Immature natural killer cell (primary cell): ENCODE data around the gene JAG1. TPM values are rescaled to one million over a fixed set of nuclear protein-coding genes. Genes with fewer than 3 reads are reported as not detected.

Experiments used
- DNase-seq, 3 donors: peaks; one replicate each; pipeline ENCODE4 v3.0.0; 2022; ENCODE audit warnings: mixed read lengths in 1 of 3
- H3K27ac Mint-ChIP-seq, 6 donors: one replicate each; pipeline ENCODE4 v1.8.0; 2020; ENCODE audit warnings: mixed read lengths in 6 of 6, mild to moderate bottlenecking in 5 of 6, inconsistent platforms in 4 of 6, moderate library complexity in 3 of 6
- H3K27me3 Mint-ChIP-seq, 3 donors: one replicate each; pipeline ENCODE4 v1.8.0; 2020 to 2021; ENCODE audit warnings: low read depth in 3 of 3, mild to moderate bottlenecking in 3 of 3, mixed read lengths in 3 of 3, moderate library complexity in 3 of 3, inconsistent platforms in 1 of 3
- H3K36me3 Mint-ChIP-seq, 3 donors: one replicate each; pipeline ENCODE4 v1.8.0; 2020; ENCODE audit warnings: mixed read lengths in 3 of 3, inconsistent platforms in 2 of 3, mild to moderate bottlenecking in 2 of 3
- H3K4me1 Mint-ChIP-seq, 2 donors: one replicate each; pipeline ENCODE4 v1.8.0; 2020; ENCODE audit warnings: inconsistent platforms in 2 of 2, mild to moderate bottlenecking in 2 of 2, mixed read lengths in 2 of 2, moderate library complexity in 1 of 2
- H3K4me3 Mint-ChIP-seq, 5 donors: one replicate each; pipeline ENCODE4 v1.8.0; 2020; ENCODE audit warnings: mild to moderate bottlenecking in 5 of 5, mixed read lengths in 5 of 5, inconsistent platforms in 3 of 5, moderate library complexity in 3 of 5
- H3K9me3 Mint-ChIP-seq, 6 donors: one replicate each; pipeline ENCODE4 v1.8.0; 2020; ENCODE audit warnings: mild to moderate bottlenecking in 6 of 6, mixed read lengths in 6 of 6, inconsistent platforms in 4 of 6, moderate library complexity in 3 of 6
- polyA plus RNA-seq, 3 donors: library from polyadenylated mRNA; unstranded; fragments of 300-500 nt; fragmentation: Illumina TruSeq; gene quantifications; one replicate each; pipeline ENCODE4 v1.2.3, GENCODE V29; 2021

Gene JAG1
- polyA plus RNA-seq, 3 donors from 2014 or later = 0.45 to 1.3 TPM; not detected in 1

- DNase-seq = no peak
- Mint-ChIP-seq H3K4me1 (peaks cover 9 to 18% of the 10 kb centered on the region in 2 donors), H3K27ac (no peak overlapping the region), H3K9me3 (no peaks in the 10 kb centered on the region), H3K36me3 (peaks cover 0 to 26% (median 4%) of the 10 kb centered on the region in 3 donors), H3K4me3 (no peak overlapping the region), H3K27me3 (no peaks in the 10 kb centered on the region)
Measured at GRCh38 chr20:10640897-10641296, 32.9 kb downstream of the JAG1 start.

- Mint-ChIP-seq H3K4me1 (peaks cover 9 to 18% of the 10 kb centered on the region in 2 donors), H3K4me3 (no peak overlapping the region), H3K9me3 (no peaks in the 10 kb centered on the region), H3K27me3 (no peaks in the 10 kb centered on the region), H3K27ac (peak overlapping the region in 1 of 6 donors; percentile 37), H3K36me3 (peaks cover 0 to 26% (median 4%) of the 10 kb centered on the region in 3 donors)
- DNase-seq = no peak
Measured at GRCh38 chr20:10639737-10640556, 33.9 kb downstream of the JAG1 start.

DNA sequence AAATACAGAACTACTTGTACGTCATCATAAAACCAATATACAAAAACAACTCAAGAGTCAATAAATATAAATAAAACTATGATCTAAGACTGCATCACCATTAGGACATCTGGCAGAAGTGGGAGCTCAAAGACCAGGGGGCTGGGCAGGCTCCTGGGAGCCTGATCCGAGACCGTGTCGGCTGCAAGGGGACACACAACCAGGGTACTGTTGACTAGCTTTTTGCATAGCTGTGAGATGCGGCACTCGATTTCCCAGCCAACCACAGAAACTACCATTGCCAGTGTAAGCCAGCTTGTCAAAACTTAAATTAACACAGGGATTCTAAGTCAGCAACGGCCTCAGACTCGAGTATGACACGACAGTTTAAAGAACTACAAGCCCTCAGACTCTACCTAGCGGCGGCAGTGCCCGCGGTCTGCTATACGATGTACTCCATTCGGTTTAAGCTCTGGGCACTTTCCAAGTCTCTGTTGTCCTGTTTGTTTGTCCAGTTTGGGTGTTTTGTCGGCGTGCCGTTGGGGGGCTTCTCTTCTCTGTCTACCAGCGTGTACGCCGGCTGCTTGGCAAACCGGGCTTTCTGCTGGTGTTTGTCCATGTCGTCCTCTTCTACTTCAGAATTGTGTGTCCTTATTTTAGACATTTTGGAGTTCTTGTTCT, 34.6 kb downstream of the JAG1 start:
- Mint-ChIP-seq H3K4me3 (no peak overlapping the region), H3K36me3 (peaks cover 0 to 26% (median 4%) of the 10 kb centered on the region in 3 donors), H3K9me3 (no peaks in the 10 kb centered on the region), H3K27ac (peak overlapping the region in 1 of 6 donors; percentile 37), H3K27me3 (no peaks in the 10 kb centered on the region), H3K4me1 (peaks cover 3 to 12% of the 10 kb centered on the region in 2 donors)
- no peak for DNase-seq

DNA sequence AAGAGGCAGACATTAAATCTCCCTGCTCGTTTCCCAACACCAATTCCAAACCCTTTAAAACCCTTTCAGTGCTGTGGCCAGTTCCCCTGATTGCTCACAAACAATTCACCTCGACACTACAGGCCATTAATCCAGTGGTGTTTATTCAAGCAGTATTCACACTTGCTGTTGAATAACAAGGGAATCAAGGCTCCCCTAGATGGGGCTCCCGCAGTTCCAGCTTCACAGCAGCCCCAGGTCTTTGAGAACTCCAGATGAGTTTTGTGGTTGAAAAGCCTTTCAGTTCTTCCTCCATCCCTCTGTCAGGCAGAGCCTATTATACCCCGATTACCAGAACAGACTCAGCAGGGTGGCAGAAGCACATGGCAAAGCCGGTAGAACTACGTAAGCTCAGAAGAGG, 36.2 kb downstream of the JAG1 start:
- Mint-ChIP-seq H3K4me3 (no peak overlapping the region), H3K4me1 (no peaks in the 10 kb centered on the region), H3K27ac (no peak overlapping the region), H3K36me3 (peaks cover 0 to 16% (median 4%) of the 10 kb centered on the region in 3 donors), H3K9me3 (no peaks in the 10 kb centered on the region), H3K27me3 (no peaks in the 10 kb centered on the region)
- no peak for DNase-seq

GRCh38 chr20:10637031-10637559, 36.7 kb downstream of the JAG1 start:
- no peak overlapping the region for H3K27ac Mint-ChIP-seq
- no peaks in the 10 kb centered on the region for H3K4me1 Mint-ChIP-seq
- H3K36me3 Mint-ChIP-seq = peaks cover 0 to 12% (median 4%) of the 10 kb centered on the region in 3 donors
- DNase-seq = no peak
- H3K27me3 Mint-ChIP-seq = no peaks in the 10 kb centered on the region
- no peaks in the 10 kb centered on the region for H3K9me3 Mint-ChIP-seq
- H3K4me3 Mint-ChIP-seq = no peak overlapping the region

- no peaks in the 10 kb centered on the region for H3K27me3 Mint-ChIP-seq
- no peaks in the 10 kb centered on the region for H3K9me3 Mint-ChIP-seq
- no peak overlapping the region for H3K27ac Mint-ChIP-seq
- no peak for DNase-seq
- H3K4me1 Mint-ChIP-seq = no peaks in the 10 kb centered on the region
- H3K4me3 Mint-ChIP-seq = no peak overlapping the region
- peaks cover 0 to 9% (median 4%) of the 10 kb centered on the region in 3 donors for H3K36me3 Mint-ChIP-seq
Measured at GRCh38 chr20:10636326-10636818, 37.4 kb downstream of the JAG1 start.

- H3K27me3 Mint-ChIP-seq = no peaks in the 10 kb centered on the region
- H3K36me3 Mint-ChIP-seq = peaks cover 0 to 9% (median 4%) of the 10 kb centered on the region in 3 donors
- DNase-seq = no peak
- H3K27ac Mint-ChIP-seq = no peak overlapping the region
- H3K4me1 Mint-ChIP-seq = no peaks in the 10 kb centered on the region
- H3K9me3 Mint-ChIP-seq = no peaks in the 10 kb centered on the region
- H3K4me3 Mint-ChIP-seq = no peak overlapping the region
Measured at GRCh38 chr20:10635476-10636208, 38.2 kb downstream of the JAG1 start.

DNA sequence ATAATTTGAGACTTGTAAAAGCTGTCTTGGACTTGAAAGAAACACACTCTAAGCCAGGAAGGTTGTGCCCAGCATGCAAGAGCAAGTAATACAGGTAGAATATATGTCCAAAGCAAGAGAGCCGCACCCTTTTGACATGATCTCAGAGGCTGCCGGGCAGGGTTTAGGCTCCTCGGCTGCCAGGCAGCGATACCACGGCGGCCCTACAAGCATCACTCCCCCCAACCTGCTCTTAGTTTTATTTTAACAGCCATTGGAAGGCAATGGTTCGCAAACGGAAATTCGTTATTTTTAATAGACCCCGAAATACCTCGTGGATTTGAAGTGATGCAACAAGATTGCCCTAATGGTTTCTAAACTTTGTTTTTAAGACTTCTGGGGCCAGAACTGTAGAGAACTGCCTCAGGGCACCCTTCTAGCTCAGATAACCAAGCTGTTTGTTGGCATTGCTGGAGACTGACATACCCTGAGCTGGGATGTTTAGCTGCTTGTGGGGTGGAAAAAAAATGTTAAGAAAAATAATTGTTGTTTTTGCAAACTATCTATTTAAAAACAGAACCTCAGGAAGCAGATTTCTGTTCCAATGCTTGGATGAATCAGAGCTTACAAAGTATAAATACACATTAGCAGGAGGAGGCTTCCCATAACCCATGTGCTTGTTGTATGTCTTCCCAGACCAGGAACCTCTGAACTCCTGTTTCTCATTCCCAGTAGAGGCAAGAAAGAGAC, 39.0 kb downstream of the JAG1 start:
- Mint-ChIP-seq H3K36me3 (peaks cover 0 to 9% (median 4%) of the 10 kb centered on the region in 3 donors), H3K4me3 (no peak overlapping the region), H3K27ac (no peak overlapping the region), H3K9me3 (no peaks in the 10 kb centered on the region), H3K27me3 (peaks cover 0 to 1% (median 0%) of the 10 kb centered on the region in 3 donors), H3K4me1 (no peaks in the 10 kb centered on the region)
- no peak for DNase-seq

DNA sequence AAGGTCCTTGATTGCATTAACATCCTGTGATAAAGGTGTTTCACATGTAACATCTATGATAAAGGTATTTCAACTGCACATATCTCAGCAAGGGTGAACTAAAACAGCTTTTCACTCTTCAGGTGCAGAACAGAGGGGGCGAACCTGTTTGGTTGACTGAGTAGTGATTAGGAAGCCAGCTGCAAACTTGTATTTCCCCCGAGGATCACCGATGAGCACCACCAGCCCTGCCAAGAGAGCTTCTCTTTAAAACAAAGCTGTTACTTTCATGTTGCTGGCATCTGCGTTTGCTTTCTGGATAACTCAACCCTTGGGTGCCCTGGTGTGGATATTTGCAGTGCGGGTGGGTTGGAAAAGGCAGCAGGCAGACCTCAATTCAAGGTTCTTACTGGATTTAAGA, 39.6 kb downstream of the JAG1 start:
- Mint-ChIP-seq H3K36me3 (peaks cover 0 to 5% (median 0%) of the 10 kb centered on the region in 3 donors), H3K27ac (no peak overlapping the region), H3K27me3 (peaks cover 0 to 1% (median 0%) of the 10 kb centered on the region in 3 donors), H3K4me3 (no peak overlapping the region), H3K4me1 (no peaks in the 10 kb centered on the region), H3K9me3 (no peaks in the 10 kb centered on the region)
- DNase-seq = no peak

- DNase-seq = no peak
- H3K4me3 Mint-ChIP-seq = no peak overlapping the region
- peaks cover 0 to 5% (median 0%) of the 10 kb centered on the region in 3 donors for H3K36me3 Mint-ChIP-seq
- H3K27ac Mint-ChIP-seq = no peak overlapping the region
- no peaks in the 10 kb centered on the region for H3K4me1 Mint-ChIP-seq
- H3K27me3 Mint-ChIP-seq = peaks cover 0 to 1% (median 0%) of the 10 kb centered on the region in 3 donors
- H3K9me3 Mint-ChIP-seq = no peaks in the 10 kb centered on the region
Measured at GRCh38 chr20:10633718-10634117, 40.1 kb downstream of the JAG1 start.

GRCh38 chr20:10632721-10633509, 40.9 kb downstream of the JAG1 start:
- no peak for DNase-seq
- H3K27me3 Mint-ChIP-seq = peaks cover 0 to 1% (median 0%) of the 10 kb centered on the region in 3 donors
- H3K4me3 Mint-ChIP-seq = no peak overlapping the region
- H3K9me3 Mint-ChIP-seq = no peaks in the 10 kb centered on the region
- H3K36me3 Mint-ChIP-seq = no peaks in the 10 kb centered on the region
- H3K27ac Mint-ChIP-seq = peak overlapping the region in 1 of 6 donors; percentile 51
- no peaks in the 10 kb centered on the region for H3K4me1 Mint-ChIP-seq

DNA sequence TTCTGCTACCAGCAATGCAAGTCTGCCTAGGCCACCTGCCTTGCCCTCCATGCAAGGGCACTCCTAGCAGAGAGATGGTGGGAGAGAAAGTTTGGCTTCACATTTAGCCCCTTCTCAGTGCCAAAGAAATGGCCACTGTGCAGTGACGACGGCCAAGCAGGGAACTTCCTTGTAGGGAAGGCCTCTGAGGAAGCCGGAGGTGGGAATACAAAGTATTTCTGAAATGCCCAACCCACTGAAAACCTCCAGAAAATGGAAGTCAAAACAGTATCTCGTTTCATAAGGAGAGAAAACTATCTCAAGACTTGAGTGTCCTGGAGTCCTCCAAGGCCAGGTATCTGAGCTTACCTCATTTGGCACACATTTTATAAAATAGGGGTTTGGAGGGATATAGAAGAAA, 42.7 kb downstream of the JAG1 start:
- H3K27ac Mint-ChIP-seq = no peak overlapping the region

More for the DNA sequence above, 42.7 kb downstream of the JAG1 start:
- Mint-ChIP-seq H3K9me3 (no peaks in the 10 kb centered on the region), H3K4me3 (no peak overlapping the region), H3K4me1 (no peaks in the 10 kb centered on the region), H3K27me3 (peaks cover 0 to 1% (median 0%) of the 10 kb centered on the region in 3 donors), H3K36me3 (no peaks in the 10 kb centered on the region)
- DNase-seq = no peak
